Measurements from ENCODE around the gene MACROD2.

Gene MACROD2

GRCh38 chr20:14631011-14631410 lies 635.7 kb downstream of the MACROD2 start:
- no peaks in the 10 kb centered on the region for H3K36me3 ChIP-seq (ENCODE audit: insufficient read depth, insufficient read length, low read length)
- H3K9ac ChIP-seq (ENCODE audit: insufficient read length, low read depth): no peak overlapping the region
- no peak overlapping the region for H3K4me3 ChIP-seq (ENCODE audit: insufficient read length, low read depth)
- H3K27me3 ChIP-seq (ENCODE audit: insufficient read depth, insufficient read length): no peaks in the 10 kb centered on the region
- DNase-seq (ENCODE audit: low read depth, low spot score): no peak
- H3K9me3 ChIP-seq (ENCODE audit: insufficient read depth, low read length): no peaks in the 10 kb centered on the region
- no peaks in the 10 kb centered on the region for H3K4me1 ChIP-seq (ENCODE audit: insufficient read depth, insufficient read length)
- no peak for TF ChIP-seq ZNF274 (IDR thresholded peaks at IDR 0.05; ENCODE audit: low read depth, low read length)
- no peak for TF ChIP-seq SUZ12 (IDR thresholded peaks at IDR 0.05; ENCODE audit: extremely low read depth, insufficient read depth, insufficient read length)
- TF ChIP-seq YY1 (IDR thresholded peaks at IDR 0.05; ENCODE audit: insufficient read depth, insufficient read length): no peak

GRCh38 chr20:14632906-14633305 lies 637.6 kb downstream of the MACROD2 start:
- no peak overlapping the region for H3K9ac ChIP-seq (ENCODE audit: insufficient read length, low read depth)
- no peaks in the 10 kb centered on the region for H3K27me3 ChIP-seq (ENCODE audit: insufficient read depth, insufficient read length)
- no peaks in the 10 kb centered on the region for H3K4me1 ChIP-seq (ENCODE audit: insufficient read depth, insufficient read length)
- no peak for DNase-seq (ENCODE audit: low read depth, low spot score)
- no peak overlapping the region for H3K4me3 ChIP-seq (ENCODE audit: insufficient read length, low read depth)
- no peak for TF ChIP-seq ZNF274 (IDR thresholded peaks at IDR 0.05; ENCODE audit: low read depth, low read length)
- no peak for TF ChIP-seq SUZ12 (IDR thresholded peaks at IDR 0.05; ENCODE audit: extremely low read depth, insufficient read depth, insufficient read length)
- TF ChIP-seq YY1 (IDR thresholded peaks at IDR 0.05; ENCODE audit: insufficient read depth, insufficient read length): no peak
- H3K36me3 ChIP-seq (ENCODE audit: insufficient read depth, insufficient read length, low read length): no peaks in the 10 kb centered on the region
- no peaks in the 10 kb centered on the region for H3K9me3 ChIP-seq (ENCODE audit: insufficient read depth, low read length)

GRCh38 chr20:14633507-14633906 lies 638.2 kb downstream of the MACROD2 start:
- H3K9me3 ChIP-seq (ENCODE audit: insufficient read depth, low read length): no peaks in the 10 kb centered on the region
- TF ChIP-seq SUZ12 (IDR thresholded peaks at IDR 0.05; ENCODE audit: extremely low read depth, insufficient read depth, insufficient read length): no peak
- DNase-seq (ENCODE audit: low read depth, low spot score): no peak
- H3K9ac ChIP-seq (ENCODE audit: insufficient read length, low read depth): no peak overlapping the region
- H3K27me3 ChIP-seq (ENCODE audit: insufficient read depth, insufficient read length): no peaks in the 10 kb centered on the region
- H3K36me3 ChIP-seq (ENCODE audit: insufficient read depth, insufficient read length, low read length): no peaks in the 10 kb centered on the region
- H3K4me1 ChIP-seq (ENCODE audit: insufficient read depth, insufficient read length): no peaks in the 10 kb centered on the region
- H3K4me3 ChIP-seq (ENCODE audit: insufficient read length, low read depth): no peak overlapping the region

GRCh38 chr20:14634665-14635064 lies 639.3 kb downstream of the MACROD2 start:
- Histone ChIP-seq H3K4me3 (ENCODE audit: insufficient read length, low read depth) (no peak overlapping the region), H3K9me3 (ENCODE audit: insufficient read depth, low read length) (no peaks in the 10 kb centered on the region), H3K36me3 (ENCODE audit: insufficient read depth, insufficient read length, low read length) (no peaks in the 10 kb centered on the region), H3K27me3 (ENCODE audit: insufficient read depth, insufficient read length) (no peaks in the 10 kb centered on the region), H3K4me1 (ENCODE audit: insufficient read depth, insufficient read length) (no peaks in the 10 kb centered on the region), H3K9ac (ENCODE audit: insufficient read length, low read depth) (no peak overlapping the region)
- TF ChIP-seq YY1 (IDR thresholded peaks at IDR 0.05; ENCODE audit: insufficient read depth, insufficient read length) (no peak), ZNF274 (IDR thresholded peaks at IDR 0.05; ENCODE audit: low read depth, low read length) (no peak), SUZ12 (IDR thresholded peaks at IDR 0.05; ENCODE audit: extremely low read depth, insufficient read depth, insufficient read length) (no peak)
- DNase-seq (ENCODE audit: low read depth, low spot score): no peak

- no peak for DNase-seq (ENCODE audit: low read depth, low spot score)
- TF ChIP-seq SUZ12 (IDR thresholded peaks at IDR 0.05; ENCODE audit: extremely low read depth, insufficient read depth, insufficient read length): no peak
- no peak for TF ChIP-seq ZNF274 (IDR thresholded peaks at IDR 0.05; ENCODE audit: low read depth, low read length)
- TF ChIP-seq YY1 (IDR thresholded peaks at IDR 0.05; ENCODE audit: insufficient read depth, insufficient read length): no peak
- Histone ChIP-seq H3K9me3 (ENCODE audit: insufficient read depth, low read length) (peaks cover 9% of the 10 kb centered on the region; the same call in 1 of the 2 replicates), H3K36me3 (ENCODE audit: insufficient read depth, insufficient read length, low read length) (no peaks in the 10 kb centered on the region), H3K4me3 (ENCODE audit: insufficient read length, low read depth) (no peak overlapping the region), H3K4me1 (ENCODE audit: insufficient read depth, insufficient read length) (no peaks in the 10 kb centered on the region), H3K9ac (ENCODE audit: insufficient read length, low read depth) (no peak overlapping the region), H3K27me3 (ENCODE audit: insufficient read depth, insufficient read length) (no peaks in the 10 kb centered on the region)
These were observed 642.1 kb downstream of the MACROD2 start for GRCh38 chr20:14637441-14637840.

GRCh38 chr20:14643146-14643545 lies 647.8 kb downstream of the MACROD2 start:
- Histone ChIP-seq H3K9ac (ENCODE audit: insufficient read length, low read depth) (no peak overlapping the region), H3K36me3 (ENCODE audit: insufficient read depth, insufficient read length, low read length) (no peaks in the 10 kb centered on the region), H3K4me3 (ENCODE audit: insufficient read length, low read depth) (no peak overlapping the region), H3K27me3 (ENCODE audit: insufficient read depth, insufficient read length) (no peaks in the 10 kb centered on the region), H3K9me3 (ENCODE audit: insufficient read depth, low read length) (peaks cover 9% of the 10 kb centered on the region; the same call in 1 of the 2 replicates), H3K4me1 (ENCODE audit: insufficient read depth, insufficient read length) (no peaks in the 10 kb centered on the region)
- DNase-seq (ENCODE audit: low read depth, low spot score): no peak
- no peak for TF ChIP-seq SUZ12 (IDR thresholded peaks at IDR 0.05; ENCODE audit: extremely low read depth, insufficient read depth, insufficient read length)
- TF ChIP-seq ZNF274 (IDR thresholded peaks at IDR 0.05; ENCODE audit: low read depth, low read length): no peak
- no peak for TF ChIP-seq YY1 (IDR thresholded peaks at IDR 0.05; ENCODE audit: insufficient read depth, insufficient read length)

- DNase-seq (ENCODE audit: low read depth, low spot score): no peak
- TF ChIP-seq YY1 (IDR thresholded peaks at IDR 0.05; ENCODE audit: insufficient read depth, insufficient read length): no peak
- no peak for TF ChIP-seq SUZ12 (IDR thresholded peaks at IDR 0.05; ENCODE audit: extremely low read depth, insufficient read depth, insufficient read length)
- TF ChIP-seq ZNF274 (IDR thresholded peaks at IDR 0.05; ENCODE audit: low read depth, low read length): no peak
These were observed 648.2 kb downstream of the MACROD2 start for GRCh38 chr20:14643556-14643955.

More at GRCh38 chr20:14643556-14643955, 648.2 kb downstream of the MACROD2 start:
- Histone ChIP-seq H3K27me3 (ENCODE audit: insufficient read depth, insufficient read length) (no peaks in the 10 kb centered on the region), H3K36me3 (ENCODE audit: insufficient read depth, insufficient read length, low read length) (no peaks in the 10 kb centered on the region), H3K9me3 (ENCODE audit: insufficient read depth, low read length) (peaks cover 9% of the 10 kb centered on the region; the same call in 1 of the 2 replicates), H3K4me3 (ENCODE audit: insufficient read length, low read depth) (no peak overlapping the region), H3K4me1 (ENCODE audit: insufficient read depth, insufficient read length) (no peaks in the 10 kb centered on the region), H3K9ac (ENCODE audit: insufficient read length, low read depth) (no peak overlapping the region)
